B cell (primary cell): ENCODE results near the gene EMP2. TPM values are rescaled to one million over a fixed set of nuclear protein-coding genes. Genes with fewer than 3 reads are reported as not detected.

ENCODE experiments used
- ATAC-seq: fragments of 200-7000 bp; cut with Tn5 transposase; one replicate; pipeline ENCODE4 v1.10.0; 2021; ENCODE audit warnings: low read depth, mild to moderate bottlenecking, moderate number of reproducible peaks, moderate library complexity
- CTCF ChIA-PET: fragments of 350-600 bp; sonication (Branson Sonifier 250); formaldehyde crosslinking; loops from one replicate; lab custom pipeline; 2021; ENCODE audit warnings: antibody characterized with exemption, inconsistent platforms; lab: Charles Lee
- POLR2A ChIA-PET: fragments of 350-600 bp; sonication (Branson Sonifier 250); formaldehyde crosslinking; loops from one replicate; lab custom pipeline; 2021; ENCODE audit warnings: antibody characterized with exemption; lab: Charles Lee
- DNase-seq: peaks from one replicate; pipeline ENCODE4 v3.0.0; 2013
- H2AFZ ChIP-seq: 2 replicates; pipeline ENCODE4 v1.6.1; 2012; ENCODE audit warnings: mild to moderate bottlenecking, low read depth, low read length; ENCODE audit not compliant: insufficient read depth, poor library complexity, severe bottlenecking
- H3K27ac ChIP-seq, 2 donors: 1 replicate in 1 of 2; 2 replicates in 1 of 2; pipeline ENCODE4 v1.5.1; 2012 to 2013; ENCODE audit warnings: low read length in 2 of 2, mild to moderate bottlenecking in 2 of 2, moderate library complexity in 1 of 2
- H3K27me3 ChIP-seq, 4 experiments: fragments of 200-600 bp in 1 of 4; sonication (generic) in 1 of 4; replicated peaks in 1 of 4; 1 replicate in 2 of 4; 2 replicates in 2 of 4; pipeline versions ENCODE4 v1.6.1 to v1.7.0; 2013 to 2016; ENCODE audit warnings: low read length in 3 of 4, mild to moderate bottlenecking in 2 of 4, mixed read lengths in 1 of 4, moderate library complexity in 1 of 4; ENCODE audit not compliant: insufficient read depth in 4 of 4, control insufficient read depth in 3 of 4; ENCODE audit errors: control extremely low read depth in 1 of 4
- H3K36me3 ChIP-seq, 2 experiments: replicated peaks in 1 of 2; 1 replicate in 1 of 2; 2 replicates in 1 of 2; pipeline versions ENCODE4 v1.6.1 to v1.7.1; 2013; ENCODE audit warnings: low read length in 1 of 2; ENCODE audit not compliant: insufficient read depth in 2 of 2, control insufficient read depth in 1 of 2; ENCODE audit errors: control extremely low read depth in 1 of 2, extremely low read depth in 1 of 2
- H3K4me1 ChIP-seq, 2 donors: fragments of 200-600 bp in 1 of 2; sonication (generic) in 1 of 2; 1 replicate in 1 of 2; 2 replicates in 1 of 2; pipeline versions ENCODE4 v1.5.1 to v1.6.1; 2013 to 2017; ENCODE audit warnings: low read length in 2 of 2; ENCODE audit not compliant: control insufficient read depth in 2 of 2, insufficient read depth in 2 of 2
- H3K4me2 ChIP-seq: replicated peaks from 2 replicates; pipeline ENCODE3; 2012; ENCODE audit warnings: mild to moderate bottlenecking, low read depth, low read length; ENCODE audit not compliant: poor library complexity, severe bottlenecking
- H3K4me3 ChIP-seq, 5 experiments: fragments of 200-600 bp in 1 of 5; sonication (generic) in 1 of 5; 1 replicate in 3 of 5; 2 replicates in 2 of 5; pipeline versions ENCODE4 v1.5.1 to v1.7.0; 2011 to 2016; ENCODE audit warnings: low read length in 4 of 5, mild to moderate bottlenecking in 4 of 5, low read depth in 2 of 5, control low read depth in 1 of 5, moderate library complexity in 1 of 5; ENCODE audit not compliant: insufficient read depth in 1 of 5; ENCODE audit errors: control extremely low read depth in 1 of 5, extremely low read depth in 1 of 5
- H3K79me2 ChIP-seq: fragments of 200-600 bp; sonication (generic); one replicate; pipeline ENCODE4 v1.6.0; 2016; ENCODE audit warnings: low read length; ENCODE audit not compliant: control insufficient read depth, insufficient read depth
- H3K9ac ChIP-seq: fragments of 200-600 bp; sonication (generic); 2 replicates; pipeline ENCODE4 v1.6.1; 2017; ENCODE audit warnings: mild to moderate bottlenecking, low read length, moderate library complexity
- H3K9me3 ChIP-seq, 3 donors: one replicate each; pipeline versions ENCODE4 v1.6.1 to v1.7.1; 2013; ENCODE audit warnings: low read length in 2 of 3; ENCODE audit not compliant: control insufficient read depth in 2 of 3, insufficient read depth in 1 of 3; ENCODE audit errors: control extremely low read depth in 1 of 3
- H4K20me1 ChIP-seq: 2 replicates; pipeline ENCODE4 v1.6.0; 2012; ENCODE audit warnings: mild to moderate bottlenecking, low read length; ENCODE audit not compliant: insufficient read depth, control insufficient read depth, poor library complexity, severe bottlenecking
- H3K27ac Mint-ChIP-seq: one replicate; pipeline ENCODE4 v1.8.0; 2021; ENCODE audit warnings: mixed read lengths
- H3K27me3 Mint-ChIP-seq: one replicate; pipeline ENCODE4 v1.8.0; 2021; ENCODE audit warnings: mixed read lengths
- H3K4me1 Mint-ChIP-seq: one replicate; pipeline ENCODE4 v1.8.0; 2021; ENCODE audit warnings: mixed read lengths
- H3K4me3 Mint-ChIP-seq: one replicate; pipeline ENCODE4 v1.8.0; 2021; ENCODE audit warnings: mixed read lengths
- H3K9me3 Mint-ChIP-seq: one replicate; pipeline ENCODE4 v1.8.0; 2022; ENCODE audit warnings: mixed read lengths; ENCODE audit not compliant: insufficient read depth
- CTCF ChIP-seq: fragments of 200-600 bp; IDR thresholded peaks from one replicate; pipeline ENCODE4 v1.8.0; 2022; ENCODE audit warnings: antibody characterized with exemption, mild to moderate bottlenecking
- EZH2 ChIP-seq: IDR thresholded peaks from 2 replicates; pipeline ENCODE4 v1.6.1; 2012; ENCODE audit warnings: borderline replicate concordance, low read depth, mild to moderate bottlenecking, moderate library complexity, low read length; ENCODE audit not compliant: insufficient read depth, poor library complexity, severe bottlenecking
- WGBS: methylation state at CpG from one replicate; pipeline ENCODE4 v1.1.5; 2013; ENCODE audit warnings: missing lambda C conversion rate; ENCODE audit not compliant: insufficient coverage; 5-methylcytosine and 5-hydroxymethylcytosine counted together
- intact Hi-C: fragments of 100-400 bp; cut with micrococcal nuclease; formaldehyde crosslinking; loops from one replicate; pipeline ENCODE4 v1.10.0; 2022
- polyA plus RNA-seq: library from polyadenylated mRNA; depleted of rRNA; stranded (reverse); fragments of >200 nt; gene quantifications from 2 replicates; pipeline ENCODE4 v1.2.3, GENCODE V29; 2012
- total RNA-seq, 2 donors: library from RNA; stranded (reverse); fragments of 120-200 nt in 1 of 2; gene quantifications; 1 replicate in 1 of 2; 2 replicates in 1 of 2; pipeline versions ENCODE4 v1.2.3 to v1.2.4, GENCODE V29; 2013 to 2022

The EMP2 gene
- total and polyA plus RNA-seq, 2 donors (not counting 1 experiment from before 2014, with no cell fraction given): 0.01 TPM; not detected in 1

DNA sequence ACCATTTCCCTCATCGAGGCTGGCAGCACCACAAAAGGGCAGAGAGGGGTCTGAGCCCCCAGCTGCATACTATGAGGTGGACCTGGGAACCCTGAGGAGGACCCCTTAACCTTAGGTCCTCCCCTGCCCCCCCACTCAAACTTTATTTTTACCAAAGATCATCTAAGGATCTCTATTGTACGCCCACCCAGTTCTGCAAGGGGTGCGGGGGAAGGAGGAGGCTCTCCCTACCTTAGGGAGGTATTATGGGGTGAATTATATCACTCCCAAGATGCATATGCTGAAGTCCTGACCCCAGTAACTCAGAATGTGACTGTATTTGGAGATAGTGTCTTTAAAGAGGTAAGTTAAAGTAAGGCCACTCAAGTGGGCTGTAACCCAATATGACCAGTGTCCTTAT lies 26.8 kb upstream of the EMP2 start:
- no peak overlapping the region for H3K27ac Mint-ChIP-seq
- H3K4me1 Mint-ChIP-seq: peaks cover 2% of the 10 kb centered on the region
- H3K9me3 ChIP-seq: no peaks in the 10 kb centered on the region
- WGBS: no CpG with 5 or more reads among the region's 3 CpGs
- H3K9me3 Mint-ChIP-seq: no peaks in the 10 kb centered on the region
- no peaks in the 10 kb centered on the region for H3K79me2 ChIP-seq
- no peaks in the 10 kb centered on the region for H3K36me3 ChIP-seq
- no peak for ATAC-seq
- no peak for TF ChIP-seq EZH2
- no peak for TF ChIP-seq CTCF
- H3K27me3 Mint-ChIP-seq: peaks cover 10% of the 10 kb centered on the region
- ChIA-PET CTCF (no interaction called here), POLR2A (no interaction called here)
- no peak for DNase-seq
- no peak overlapping the region for H2AFZ ChIP-seq
- no peak overlapping the region for H3K4me3 Mint-ChIP-seq
- no peak overlapping the region for H3K27ac ChIP-seq
- no peak overlapping the region for H3K9ac ChIP-seq
- H3K27me3 ChIP-seq: peaks cover 0 to 8% (median 1%) of the 10 kb centered on the region in 4 experiments
- no peaks in the 10 kb centered on the region for H4K20me1 ChIP-seq
- H3K4me1 ChIP-seq: no peaks in the 10 kb centered on the region
- H3K4me3 ChIP-seq: no peak overlapping the region
- H3K4me2 ChIP-seq: no peak overlapping the region
- intact Hi-C loops: no loop called here

- H3K27me3 ChIP-seq: peaks cover 0 to 8% (median 1%) of the 10 kb centered on the region in 4 experiments
- ChIA-PET CTCF (no interaction called here), POLR2A (no interaction called here)
- Mint-ChIP-seq H3K4me3 (no peak overlapping the region), H3K27ac (no peak overlapping the region), H3K4me1 (no peaks in the 10 kb centered on the region), H3K9me3 (no peaks in the 10 kb centered on the region), H3K27me3 (peaks cover 10% of the 10 kb centered on the region)
- no peak overlapping the region for H3K4me2 ChIP-seq
- intact Hi-C loops: no loop called here
- DNase-seq (no peak), ATAC-seq (no peak)
- TF ChIP-seq CTCF: no peak
- TF ChIP-seq EZH2: no peak
- H3K79me2 ChIP-seq: no peaks in the 10 kb centered on the region
- H4K20me1 ChIP-seq: no peaks in the 10 kb centered on the region
- no peaks in the 10 kb centered on the region for H3K9me3 ChIP-seq
- H2AFZ ChIP-seq: no peak overlapping the region
- no peak overlapping the region for H3K4me3 ChIP-seq
- 86% methylated on average over 4 of the region's 6 CpGs for WGBS
- H3K9ac ChIP-seq: no peak overlapping the region
- no peaks in the 10 kb centered on the region for H3K4me1 ChIP-seq
- no peak overlapping the region for H3K27ac ChIP-seq
- H3K36me3 ChIP-seq: no peaks in the 10 kb centered on the region
Measured at GRCh38 chr16:10606607-10607006, 26.2 kb upstream of the EMP2 start.
